HFFc6 (cell line): ENCODE measurements around the gene MBD3L2B. TPM values are rescaled to one million over a fixed set of nuclear protein-coding genes. Genes with fewer than 3 reads are reported as not detected.
"Not testable (repeated sequence)": the region's sequence is repeated elsewhere in the genome, so short reads cannot be mapped to it uniquely, and the experiment has no call there.

Experiments used
- DNase-seq: peaks from one replicate; pipeline ENCODE4 v3.0.0-alpha.2; 2018
- H3K27ac Mint-ChIP-seq: 2 replicates; pipeline ENCODE4 v1.8.0; 2020; ENCODE audit warnings: mild to moderate bottlenecking, mixed read lengths
- H3K27me3 Mint-ChIP-seq: 2 replicates; pipeline ENCODE4 v1.8.0; 2021; ENCODE audit warnings: mild to moderate bottlenecking, moderate library complexity, mixed read lengths; ENCODE audit not compliant: insufficient read depth
- H3K36me3 Mint-ChIP-seq: 2 replicates; pipeline ENCODE4 v1.8.0; 2021; ENCODE audit warnings: low read depth, mixed read lengths
- H3K4me1 Mint-ChIP-seq: 2 replicates; pipeline ENCODE4 v1.8.0; 2020; ENCODE audit warnings: low read depth, mixed read lengths
- H3K4me3 Mint-ChIP-seq: 2 replicates; pipeline ENCODE4 v1.8.0; 2020; ENCODE audit warnings: mild to moderate bottlenecking, moderate library complexity, mixed read lengths
- H3K9me3 Mint-ChIP-seq: 2 replicates; pipeline ENCODE4 v1.8.0; 2020; ENCODE audit warnings: mild to moderate bottlenecking, mixed read lengths
- CTCF ChIP-seq: fragments of 200-600 bp; sonication (generic); IDR thresholded peaks from 2 replicates; pipeline ENCODE4 v1.5.0; 2021; ENCODE audit warnings: antibody characterized with exemption, mild to moderate bottlenecking
- total RNA-seq, 6 experiments: library from RNA; stranded (reverse); fragmentation: NEBNext Ultra II Directional; extraction: Animal tissue kit (Norgen Biotek cat#: 25700); gene quantifications; 2 replicates in 1 of 6; 3 replicates in 5 of 6; pipeline ENCODE4 v1.2.3, GENCODE V29; 2021

Gene MBD3L2B
- total RNA-seq, 6 experiments from 2014 or later, result not detected

GRCh38 chr19:7063764-7064418 lies 42.7 kb upstream of the MBD3L2B start:
- no peaks in the 10 kb centered on the region for H3K9me3 Mint-ChIP-seq
- H3K36me3 Mint-ChIP-seq, result no peaks in the 10 kb centered on the region
- no peaks in the 10 kb centered on the region; the same call in 1 of the 2 replicates for H3K27me3 Mint-ChIP-seq
- DNase-seq, result no peak
- no peak for TF ChIP-seq CTCF
- peaks cover 16% of the 10 kb centered on the region for H3K4me1 Mint-ChIP-seq
- H3K27ac Mint-ChIP-seq, result no peak overlapping the region
- H3K4me3 Mint-ChIP-seq, result no peak overlapping the region

DNA sequence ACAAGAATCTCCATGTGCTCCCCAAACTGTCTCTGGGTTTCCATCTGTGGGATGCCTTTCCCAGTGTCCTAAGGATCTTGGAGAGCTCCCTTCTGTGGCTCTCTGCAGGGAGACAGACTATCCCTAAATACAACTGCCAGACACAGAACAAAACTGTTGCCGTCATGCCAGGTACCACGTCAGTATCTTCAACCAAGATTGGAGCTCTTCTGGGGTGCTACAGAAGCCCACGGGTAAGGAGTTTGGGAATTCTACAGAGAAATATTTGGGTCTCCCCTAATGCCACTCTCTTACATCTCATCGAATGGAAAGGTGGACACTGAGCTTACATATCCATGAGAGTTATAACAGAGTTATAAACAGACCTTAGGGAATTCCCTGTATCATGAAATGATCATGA lies 42.1 kb upstream of the MBD3L2B start:
- peaks cover 11% of the 10 kb centered on the region for H3K4me1 Mint-ChIP-seq
- no peak for TF ChIP-seq CTCF
- H3K4me3 Mint-ChIP-seq, result no peak overlapping the region
- H3K36me3 Mint-ChIP-seq, result no peaks in the 10 kb centered on the region
- H3K9me3 Mint-ChIP-seq, result no peaks in the 10 kb centered on the region
- no peak overlapping the region for H3K27ac Mint-ChIP-seq
- DNase-seq, result no peak
- no peaks in the 10 kb centered on the region; the same call in 1 of the 2 replicates for H3K27me3 Mint-ChIP-seq

DNA sequence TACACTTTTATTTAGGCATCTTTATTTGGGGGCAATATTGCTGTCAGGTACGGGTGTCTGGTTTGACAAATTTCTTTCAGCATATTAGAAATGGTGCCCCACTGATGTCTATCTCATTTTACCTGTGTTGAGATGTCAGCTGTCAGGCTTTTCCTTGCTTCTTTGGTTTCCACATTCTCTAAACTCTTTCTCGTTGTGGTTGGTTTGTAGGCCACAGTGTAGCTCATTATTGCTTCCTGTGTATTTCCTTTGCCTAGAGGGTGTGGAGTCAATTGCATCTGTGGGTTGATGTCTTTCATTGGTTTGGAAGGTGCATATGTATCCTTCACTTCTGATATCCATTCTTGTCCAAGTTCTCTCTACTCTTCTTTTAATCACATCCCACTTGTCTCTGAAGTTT lies 38.7 kb upstream of the MBD3L2B start:
- not testable (repeated sequence) for H3K27me3 Mint-ChIP-seq, H3K27ac Mint-ChIP-seq, DNase-seq, H3K9me3 Mint-ChIP-seq, H3K36me3 Mint-ChIP-seq, H3K4me3 Mint-ChIP-seq, H3K4me1 Mint-ChIP-seq

- not testable (repeated sequence) for H3K9me3 Mint-ChIP-seq, H3K27me3 Mint-ChIP-seq, H3K4me1 Mint-ChIP-seq, H3K4me3 Mint-ChIP-seq, H3K36me3 Mint-ChIP-seq, DNase-seq, H3K27ac Mint-ChIP-seq
Observed at GRCh38 chr19:7058576-7058975, 37.3 kb upstream of the MBD3L2B start, which contains the start of gene MBD3L3. Gene MBD3L3, minus strand, starts transcription at chr19:7058676. Its CDS starts 71 bp downstream, at chr19:7058605.

DNA sequence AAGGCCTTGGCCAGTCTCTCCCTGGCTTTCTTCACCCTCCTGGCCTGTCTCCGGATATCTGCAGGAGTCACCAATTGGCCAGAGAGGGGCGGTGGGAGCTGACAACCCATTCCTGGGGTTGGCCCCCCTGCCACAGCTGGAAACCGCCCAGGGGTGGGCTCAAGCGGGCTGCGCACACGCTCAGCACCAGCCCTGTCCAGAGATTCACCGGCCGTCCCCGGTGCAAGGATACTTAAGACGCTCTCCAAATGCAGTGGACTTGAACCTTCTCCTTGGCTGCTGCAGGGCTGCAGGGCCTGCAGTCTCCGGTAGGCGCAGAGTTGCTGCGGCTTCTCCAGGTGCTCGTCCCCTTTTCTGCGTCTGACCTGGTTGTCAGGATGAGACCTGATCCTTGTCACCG lies 35.1 kb upstream of the MBD3L2B start:
- not testable (repeated sequence) for DNase-seq, H3K27ac Mint-ChIP-seq, H3K4me1 Mint-ChIP-seq, H3K9me3 Mint-ChIP-seq, H3K4me3 Mint-ChIP-seq, H3K27me3 Mint-ChIP-seq, H3K36me3 Mint-ChIP-seq

- H3K27me3 Mint-ChIP-seq, H3K4me1 Mint-ChIP-seq, H3K4me3 Mint-ChIP-seq, H3K9me3 Mint-ChIP-seq, H3K27ac Mint-ChIP-seq, DNase-seq, H3K36me3 Mint-ChIP-seq: not testable (repeated sequence)
Observed at GRCh38 chr19:7055679-7056078, 34.4 kb upstream of the MBD3L2B start.

GRCh38 chr19:7054635-7055368 lies 33.6 kb upstream of the MBD3L2B start:
- H3K4me3 Mint-ChIP-seq, DNase-seq, H3K27ac Mint-ChIP-seq, H3K9me3 Mint-ChIP-seq, H3K27me3 Mint-ChIP-seq, H3K36me3 Mint-ChIP-seq, H3K4me1 Mint-ChIP-seq: not testable (repeated sequence)

DNA sequence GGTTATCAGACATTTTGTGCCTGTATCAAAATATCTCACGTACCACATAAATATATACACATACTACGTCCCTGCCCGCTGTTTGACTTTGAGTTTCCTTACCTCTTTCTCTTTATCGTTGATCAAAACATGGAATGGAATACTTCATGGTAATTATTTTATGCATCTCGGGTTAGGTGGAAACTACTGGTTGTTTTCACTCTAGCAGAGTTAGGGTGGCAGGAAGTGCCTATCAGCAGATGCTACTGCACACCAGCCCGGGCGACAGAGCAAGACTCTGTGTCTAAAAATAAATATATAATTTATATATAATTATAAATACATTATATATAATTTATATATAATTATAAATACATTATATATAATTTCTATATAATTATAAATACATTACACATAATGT lies 31.7 kb upstream of the MBD3L2B start:
- not testable (repeated sequence) for H3K27ac Mint-ChIP-seq, H3K27me3 Mint-ChIP-seq, H3K9me3 Mint-ChIP-seq, H3K36me3 Mint-ChIP-seq, H3K4me3 Mint-ChIP-seq, H3K4me1 Mint-ChIP-seq, DNase-seq

DNA sequence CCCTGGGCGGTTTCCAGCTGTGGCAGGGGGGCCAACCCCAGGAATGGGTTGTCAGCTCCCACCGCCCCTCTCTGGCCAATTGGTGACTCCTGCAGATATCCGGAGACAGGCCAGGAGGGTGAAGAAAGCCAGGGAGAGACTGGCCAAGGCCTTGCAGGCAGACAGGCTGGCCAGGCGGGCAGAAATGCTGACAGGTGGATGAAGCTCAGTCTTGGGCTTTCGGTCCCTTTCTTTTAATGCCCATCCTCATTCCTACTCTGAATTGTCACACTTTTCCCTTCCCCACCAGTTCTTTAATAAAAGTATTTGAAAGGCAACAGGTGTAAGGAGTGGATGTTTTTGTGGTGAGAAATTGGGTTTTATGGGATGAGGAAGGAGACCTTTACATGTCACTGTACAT lies 30.2 kb upstream of the MBD3L2B start:
- H3K27me3 Mint-ChIP-seq, H3K36me3 Mint-ChIP-seq, H3K27ac Mint-ChIP-seq, H3K9me3 Mint-ChIP-seq, H3K4me1 Mint-ChIP-seq, DNase-seq, H3K4me3 Mint-ChIP-seq: not testable (repeated sequence)

DNA sequence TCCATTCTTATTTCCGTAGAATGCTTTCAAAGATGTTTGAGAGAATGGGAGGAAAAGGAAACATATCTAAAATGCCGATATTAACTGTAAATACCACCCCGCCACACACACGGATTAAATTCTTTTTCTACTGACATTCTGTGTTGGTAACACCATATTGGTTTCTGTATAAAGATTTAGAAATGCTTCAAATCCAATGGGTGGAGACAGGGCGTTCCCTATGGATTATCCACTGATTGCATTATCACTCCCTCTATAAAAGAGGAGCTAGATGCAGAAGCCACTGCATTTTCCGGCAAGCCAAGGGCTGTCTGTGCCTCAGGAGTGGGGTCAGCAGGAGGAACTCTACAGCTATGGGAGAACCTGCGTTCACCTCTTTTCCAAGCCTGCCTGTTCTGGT lies 27.8 kb upstream of the MBD3L2B start, which contains the start of gene MBD3L2:
Gene MBD3L2, plus strand, starts transcription at position 301 of the 400 bp plus-strand sequence. Its CDS starts 53 bp downstream, at position 354.
- not testable (repeated sequence) for DNase-seq, H3K36me3 Mint-ChIP-seq, H3K9me3 Mint-ChIP-seq, H3K27ac Mint-ChIP-seq, H3K4me1 Mint-ChIP-seq, H3K4me3 Mint-ChIP-seq, H3K27me3 Mint-ChIP-seq

DNA sequence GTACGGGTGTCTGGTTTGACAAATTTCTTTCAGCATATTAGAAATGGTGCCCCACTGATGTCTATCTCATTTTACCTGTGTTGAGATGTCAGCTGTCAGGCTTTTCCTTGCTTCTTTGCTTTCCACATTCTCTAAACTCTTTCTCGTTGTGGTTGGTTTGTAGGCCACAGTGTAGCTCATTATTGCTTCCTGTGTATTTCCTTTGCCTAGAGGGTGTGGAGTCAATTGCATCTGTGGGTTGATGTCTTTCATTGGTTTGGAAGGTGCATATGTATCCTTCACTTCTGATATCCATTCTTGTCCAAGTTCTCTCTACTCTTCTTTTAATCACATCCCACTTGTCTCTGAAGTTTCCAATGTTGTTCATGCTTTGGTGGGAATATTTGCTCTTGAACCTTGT lies 20.3 kb upstream of the MBD3L2B start:
- H3K27ac Mint-ChIP-seq, H3K4me3 Mint-ChIP-seq: not testable (repeated sequence)

GRCh38 chr19:7040079-7040478 lies 18.8 kb upstream of the MBD3L2B start, which contains the start of gene MBD3L4:
Gene MBD3L4, minus strand, starts transcription at chr19:7040179. Its CDS starts 35 bp downstream, at chr19:7040144.
- not testable (repeated sequence) for H3K9me3 Mint-ChIP-seq, H3K27ac Mint-ChIP-seq

More for the DNA sequence above, 20.3 kb upstream of the MBD3L2B start:
- not testable (repeated sequence) for H3K36me3 Mint-ChIP-seq, DNase-seq, H3K9me3 Mint-ChIP-seq, H3K4me1 Mint-ChIP-seq, H3K27me3 Mint-ChIP-seq

More at GRCh38 chr19:7040079-7040478, 18.8 kb upstream of the MBD3L2B start, which contains the start of gene MBD3L4:
- H3K27me3 Mint-ChIP-seq, H3K36me3 Mint-ChIP-seq, H3K4me3 Mint-ChIP-seq, DNase-seq, H3K4me1 Mint-ChIP-seq: not testable (repeated sequence)
